Measurements from ENCODE around the gene GTF2E1.

GTF2E1 gene

GRCh38 chr3:120800625-120801024, 58.1 kb downstream of the GTF2E1 start:
- no peak for TF ChIP-seq EZH2phosphoT487 (IDR thresholded peaks at IDR 0.05; ENCODE audit: borderline replicate concordance, low read length)
- TF ChIP-seq, protein P1, sequence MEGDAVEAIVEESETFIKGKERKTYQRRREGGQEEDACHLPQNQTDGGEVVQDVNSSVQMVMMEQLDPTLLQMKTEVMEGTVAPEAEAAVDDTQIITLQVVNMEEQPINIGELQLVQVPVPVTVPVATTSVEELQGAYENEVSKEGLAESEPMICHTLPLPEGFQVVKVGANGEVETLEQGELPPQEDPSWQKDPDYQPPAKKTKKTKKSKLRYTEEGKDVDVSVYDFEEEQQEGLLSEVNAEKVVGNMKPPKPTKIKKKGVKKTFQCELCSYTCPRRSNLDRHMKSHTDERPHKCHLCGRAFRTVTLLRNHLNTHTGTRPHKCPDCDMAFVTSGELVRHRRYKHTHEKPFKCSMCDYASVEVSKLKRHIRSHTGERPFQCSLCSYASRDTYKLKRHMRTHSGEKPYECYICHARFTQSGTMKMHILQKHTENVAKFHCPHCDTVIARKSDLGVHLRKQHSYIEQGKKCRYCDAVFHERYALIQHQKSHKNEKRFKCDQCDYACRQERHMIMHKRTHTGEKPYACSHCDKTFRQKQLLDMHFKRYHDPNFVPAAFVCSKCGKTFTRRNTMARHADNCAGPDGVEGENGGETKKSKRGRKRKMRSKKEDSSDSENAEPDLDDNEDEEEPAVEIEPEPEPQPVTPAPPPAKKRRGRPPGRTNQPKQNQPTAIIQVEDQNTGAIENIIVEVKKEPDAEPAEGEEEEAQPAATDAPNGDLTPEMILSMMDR (IDR thresholded peaks at IDR 0.05; ENCODE audit: low read depth, low read length, poor library complexity, severe bottlenecking) = no peak
- peaks cover 3% of the 10 kb centered on the region; the same call in 1 of the 2 replicates for H3K4me1 ChIP-seq (ENCODE audit: control insufficient read depth, low read length)
- no peaks in the 10 kb centered on the region; the same call in none of the 2 replicates for H3K27me3 ChIP-seq (ENCODE audit: control insufficient read depth, low read length)
- H3K36me3 ChIP-seq (ENCODE audit: control insufficient read depth, low read length) = no peaks in the 10 kb centered on the region
- no peaks in the 10 kb centered on the region for H4K20me1 ChIP-seq (ENCODE audit: control insufficient read depth, insufficient read depth, low read depth, low read length)
- H3K27ac ChIP-seq (ENCODE audit: low read depth, low read length) = no peak overlapping the region
- no peak overlapping the region for H3K4me2 ChIP-seq (ENCODE audit: low read length)
- H3K79me2 ChIP-seq (ENCODE audit: control insufficient read depth, low read length) = no peaks in the 10 kb centered on the region
- H3F3A ChIP-seq (ENCODE audit: control insufficient read depth, insufficient read depth) = no peaks in the 10 kb centered on the region
- no peak overlapping the region for H3K4me3 ChIP-seq (ENCODE audit: low read length)
- H3K9me3 ChIP-seq (ENCODE audit: control insufficient read depth, insufficient read depth, low read length) = no peaks in the 10 kb centered on the region
- no peaks in the 10 kb centered on the region for H3K9me2 ChIP-seq (replicated peaks; ENCODE audit: control insufficient read depth, low read length)

GRCh38 chr3:120801484-120801883, 58.9 kb downstream of the GTF2E1 start:
- Histone ChIP-seq H3K9me3 (ENCODE audit: control insufficient read depth, insufficient read depth, low read length) (no peaks in the 10 kb centered on the region), H3K36me3 (ENCODE audit: control insufficient read depth, low read length) (no peaks in the 10 kb centered on the region), H3K9me2 (replicated peaks; ENCODE audit: control insufficient read depth, low read length) (no peaks in the 10 kb centered on the region), H3K4me3 (ENCODE audit: low read length) (no peak overlapping the region), H3K4me1 (ENCODE audit: control insufficient read depth, low read length) (peaks cover 3% of the 10 kb centered on the region; the same call in 1 of the 2 replicates), H3K79me2 (ENCODE audit: control insufficient read depth, low read length) (no peaks in the 10 kb centered on the region), H4K20me1 (ENCODE audit: control insufficient read depth, insufficient read depth, low read depth, low read length) (no peaks in the 10 kb centered on the region), H3K27ac (ENCODE audit: low read depth, low read length) (no peak overlapping the region), H3K4me2 (ENCODE audit: low read length) (no peak overlapping the region), H3F3A (ENCODE audit: control insufficient read depth, insufficient read depth) (no peaks in the 10 kb centered on the region), H3K27me3 (ENCODE audit: control insufficient read depth, low read length) (no peaks in the 10 kb centered on the region; the same call in 1 of the 2 replicates)
- TF ChIP-seq, protein P1 (IDR thresholded peaks at IDR 0.05; ENCODE audit: low read depth, low read length, poor library complexity, severe bottlenecking) = no peak
- TF ChIP-seq EZH2phosphoT487 (IDR thresholded peaks at IDR 0.05; ENCODE audit: borderline replicate concordance, low read length) = no peak

DNA sequence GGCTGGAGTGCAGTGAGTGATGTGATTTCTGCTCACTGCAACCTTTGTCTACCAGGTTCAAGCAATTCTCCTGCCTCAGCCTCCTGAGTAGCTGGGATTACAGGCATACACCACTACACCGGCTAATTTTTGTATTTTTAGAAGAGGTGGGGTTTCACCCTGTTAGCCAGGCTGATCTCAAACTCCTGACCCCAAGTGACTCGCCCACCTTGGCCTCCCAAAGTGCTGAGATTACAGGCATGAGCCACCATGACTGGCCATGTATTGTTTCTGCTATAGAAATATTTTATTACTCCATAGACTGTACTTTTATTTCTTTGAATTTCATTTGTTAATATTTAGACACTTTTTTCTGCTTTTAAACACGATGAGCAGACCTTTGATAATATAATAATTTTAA, 60.4 kb downstream of the GTF2E1 start:
- H3K9me3 ChIP-seq (ENCODE audit: control insufficient read depth, insufficient read depth, low read length) = no peaks in the 10 kb centered on the region
- H3K79me2 ChIP-seq (ENCODE audit: control insufficient read depth, low read length) = no peaks in the 10 kb centered on the region
- H3K4me3 ChIP-seq (ENCODE audit: low read length) = no peak overlapping the region
- no peaks in the 10 kb centered on the region for H3K36me3 ChIP-seq (ENCODE audit: control insufficient read depth, low read length)
- no peaks in the 10 kb centered on the region for H3K9me2 ChIP-seq (replicated peaks; ENCODE audit: control insufficient read depth, low read length)
- no peak for TF ChIP-seq EZH2phosphoT487 (IDR thresholded peaks at IDR 0.05; ENCODE audit: borderline replicate concordance, low read length)
- TF ChIP-seq, protein P1 (IDR thresholded peaks at IDR 0.05; ENCODE audit: low read depth, low read length, poor library complexity, severe bottlenecking) = no peak
- H4K20me1 ChIP-seq (ENCODE audit: control insufficient read depth, insufficient read depth, low read depth, low read length) = no peaks in the 10 kb centered on the region
- H3F3A ChIP-seq (ENCODE audit: control insufficient read depth, insufficient read depth) = no peaks in the 10 kb centered on the region
- no peak overlapping the region for H3K27ac ChIP-seq (ENCODE audit: low read depth, low read length)
- H3K27me3 ChIP-seq (ENCODE audit: control insufficient read depth, low read length) = no peaks in the 10 kb centered on the region
- H3K4me2 ChIP-seq (ENCODE audit: low read length) = no peak overlapping the region
- peaks cover 3% of the 10 kb centered on the region; the same call in 1 of the 2 replicates for H3K4me1 ChIP-seq (ENCODE audit: control insufficient read depth, low read length)
